ENCODE results near the gene PTGIS.

The PTGIS gene

DNA sequence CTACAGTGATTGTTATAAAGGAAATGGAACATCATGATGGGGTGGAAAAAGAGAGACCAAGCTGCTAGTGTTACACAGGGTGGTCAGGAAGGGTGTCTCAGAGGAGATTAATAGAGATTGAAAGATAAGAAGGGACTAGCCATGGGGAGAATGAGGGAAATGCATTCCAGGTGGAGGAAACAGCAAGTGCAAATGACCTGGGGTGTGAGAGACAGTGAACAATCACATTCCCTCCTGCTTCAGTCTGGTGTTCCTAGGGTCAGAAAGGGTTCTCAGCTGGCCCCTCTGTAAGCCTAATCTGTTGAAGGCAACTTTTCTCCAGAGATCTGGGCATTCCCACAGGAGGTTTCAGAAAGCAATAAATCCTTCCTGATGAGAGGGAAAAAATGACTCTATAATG, 81.9 kb downstream of the PTGIS start:
- no peak for DNase-seq

GRCh38 chr20:49485563-49485962, 82.4 kb downstream of the PTGIS start:
- no peak for DNase-seq

DNA sequence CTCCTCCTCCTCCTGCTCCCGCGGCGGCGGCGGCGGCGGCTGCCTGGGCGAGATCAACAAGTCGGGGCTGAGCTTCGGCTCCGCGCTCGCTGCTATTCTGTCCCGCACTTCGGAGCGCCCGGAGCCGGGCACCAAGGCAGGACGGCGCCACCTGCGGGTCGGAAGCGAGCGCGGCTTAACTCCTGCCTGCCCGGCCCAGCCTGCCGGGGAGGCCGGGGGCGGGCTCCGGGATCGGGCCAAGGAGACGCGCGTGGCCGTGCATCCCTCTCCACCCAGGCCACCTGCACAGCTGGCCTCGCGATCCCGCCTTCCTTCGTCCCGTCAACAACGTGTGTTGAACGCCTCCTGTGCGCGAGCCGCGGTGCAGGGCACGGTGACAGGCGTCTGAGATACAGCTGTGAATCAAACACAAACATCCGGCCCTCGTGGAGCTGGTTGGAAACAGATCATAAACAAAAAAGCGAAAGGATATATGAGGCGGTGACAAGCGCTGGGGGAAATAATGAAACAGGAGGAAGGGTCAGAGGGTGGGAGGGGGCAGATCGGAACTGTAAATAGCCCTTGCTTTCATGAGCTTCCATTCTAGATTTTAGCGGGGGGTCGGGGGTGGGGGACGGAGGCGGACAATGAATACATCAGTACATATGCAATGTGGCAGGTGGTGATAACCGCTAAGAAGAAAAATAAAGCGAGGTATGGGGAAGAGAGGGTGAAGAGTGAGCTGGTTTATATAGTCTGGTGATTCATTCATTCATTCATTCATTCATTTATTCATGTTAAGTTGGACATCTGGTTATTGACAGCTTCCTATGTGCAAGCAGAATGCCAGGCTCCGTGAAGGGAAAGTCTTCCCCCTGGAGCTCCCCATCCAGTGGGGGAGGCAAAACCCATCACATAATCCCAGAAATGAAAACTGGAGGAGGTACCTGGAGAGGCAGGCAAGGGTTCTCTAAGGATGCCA, 83.5 kb downstream of the PTGIS start:
- peak; percentile 24 to 35 (median 32) for DNase-seq

- no peak for DNase-seq
These were observed 84.2 kb downstream of the PTGIS start for GRCh38 chr20:49483696-49484123.

- no peak for DNase-seq
These were observed 84.8 kb downstream of the PTGIS start for GRCh38 chr20:49483018-49483695.

GRCh38 chr20:49482621-49483017, 85.3 kb downstream of the PTGIS start, which contains the start of gene KCNB1:
KCNB1 (minus strand) TSS chr20:49482668; CDS start chr20:49482480, 188 bp downstream.
- peak in 3 of 4 experiments; percentile 5 to 12 (median 8) for DNase-seq

- DNase-seq, result no peak
These were observed 85.8 kb downstream of the PTGIS start for GRCh38 chr20:49482173-49482572.

- DNase-seq, result no peak
These were observed 86.8 kb downstream of the PTGIS start for GRCh38 chr20:49481116-49481515.

DNA sequence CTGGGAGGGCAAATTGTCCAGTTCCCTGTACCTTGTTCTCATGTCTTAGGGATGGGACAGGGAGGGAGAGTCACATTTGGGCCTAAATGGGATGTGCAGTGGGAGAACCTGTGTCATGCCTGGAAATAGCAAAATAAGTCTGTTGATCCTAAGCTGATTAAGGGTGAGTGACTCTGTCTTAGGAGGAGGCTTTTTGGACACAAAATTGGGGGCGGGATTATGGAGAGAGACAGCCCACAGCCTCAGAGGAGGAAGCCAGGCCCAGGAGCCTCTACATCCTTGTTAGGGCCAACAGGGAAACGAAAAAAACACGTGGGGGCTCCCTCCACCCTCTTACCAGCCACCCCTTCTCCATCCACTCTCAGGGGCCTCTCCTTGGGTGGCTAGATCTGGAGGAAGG, 87.7 kb downstream of the PTGIS start:
- DNase-seq, result no peak

GRCh38 chr20:49479785-49480184, 88.2 kb downstream of the PTGIS start:
- DNase-seq, result no peak

DNA sequence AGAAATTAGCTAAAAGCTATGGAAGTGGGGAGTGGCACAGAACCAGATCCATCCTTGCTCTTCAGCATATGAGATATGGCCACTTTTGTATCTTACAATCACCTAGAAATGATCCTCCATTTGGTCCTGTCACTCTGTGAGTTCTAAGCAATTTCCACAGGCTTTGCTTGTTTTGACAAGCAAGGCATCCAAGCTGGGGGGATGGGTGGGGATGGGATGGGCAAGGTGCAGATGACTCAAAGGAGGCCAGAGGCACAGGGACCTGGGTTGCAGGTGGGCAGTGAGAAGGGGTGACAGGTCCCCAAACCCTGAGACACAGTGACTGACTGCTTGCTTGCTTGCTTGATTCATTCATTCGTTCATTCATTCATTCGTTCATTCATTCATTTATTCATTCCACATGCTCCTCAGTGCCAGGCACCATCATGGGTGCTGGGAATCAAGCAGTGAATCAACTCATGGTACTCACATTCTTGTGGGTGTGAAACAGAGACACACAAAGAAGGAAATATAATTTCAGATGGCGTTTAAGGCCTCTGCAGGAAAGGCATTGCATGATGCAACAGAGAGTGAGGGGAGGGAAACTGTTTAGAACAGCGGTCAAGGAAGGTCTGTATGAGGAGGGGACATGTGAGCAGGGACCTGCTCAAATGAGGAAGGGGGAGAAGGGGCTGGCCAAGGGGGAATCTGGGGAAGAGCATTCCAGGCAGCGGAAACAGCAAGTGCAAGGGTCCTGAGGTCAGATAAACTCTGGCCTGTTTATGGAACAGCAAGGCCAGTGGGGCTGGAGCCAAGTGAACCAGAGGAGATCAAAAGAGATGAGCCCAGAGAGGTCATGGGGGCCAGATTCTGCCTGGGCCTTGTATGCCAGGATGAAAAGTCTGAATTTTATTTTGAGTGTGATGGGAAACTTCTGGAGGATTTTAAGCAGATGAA, 88.9 kb downstream of the PTGIS start:
- DNase-seq, result no peak

DNA sequence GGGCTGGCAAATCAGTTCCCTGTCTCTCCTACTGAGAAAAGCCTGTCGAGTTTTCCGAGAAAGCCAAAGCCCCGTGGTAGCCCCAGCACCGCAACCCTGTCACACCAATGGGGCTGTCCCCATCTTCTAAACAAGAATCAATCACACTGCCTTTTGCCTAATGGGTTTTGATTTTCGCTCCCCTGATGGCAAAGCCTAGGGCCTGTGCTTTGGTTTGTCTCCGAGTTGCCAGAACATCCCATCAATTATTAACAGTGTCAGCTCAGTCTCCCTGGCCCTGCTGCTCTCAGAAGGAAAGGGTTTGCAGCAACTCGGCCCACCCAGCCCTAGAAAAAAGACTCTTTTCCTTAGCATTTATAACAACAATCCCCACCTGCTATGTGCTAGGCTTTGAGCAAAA, 89.7 kb downstream of the PTGIS start:
- DNase-seq, result no peak

GRCh38 chr20:49477200-49477599, 90.7 kb downstream of the PTGIS start:
- no peak for DNase-seq

- no peak for DNase-seq
These were observed 92.0 kb downstream of the PTGIS start for GRCh38 chr20:49476016-49476355.

- DNase-seq, result no peak
These were observed 92.5 kb downstream of the PTGIS start for GRCh38 chr20:49475292-49476015.

GRCh38 chr20:49471397-49471796, 96.5 kb downstream of the PTGIS start:
- DNase-seq, result no peak

GRCh38 chr20:49470922-49471321, 97.0 kb downstream of the PTGIS start:
- DNase-seq, result no peak

DNA sequence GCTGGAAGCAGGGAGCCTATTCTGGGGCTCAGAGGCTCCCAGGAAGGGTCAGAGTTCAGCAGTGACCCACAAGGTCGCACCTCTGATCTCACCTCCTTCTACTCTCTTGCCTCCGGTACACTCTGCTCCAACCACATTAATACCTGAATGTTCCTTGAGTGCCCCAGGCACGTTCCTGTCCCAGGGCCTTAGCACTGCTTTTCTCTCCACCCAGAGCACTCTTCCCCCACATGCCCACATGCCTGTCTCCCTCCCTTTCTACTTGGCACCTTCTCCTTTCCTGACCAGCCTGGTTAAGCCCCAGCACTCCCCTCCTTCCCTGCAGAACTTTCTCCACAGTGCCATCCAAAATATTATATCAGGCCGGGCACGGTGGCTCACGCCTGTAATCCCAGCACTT, 98.9 kb downstream of the PTGIS start:
- no peak for DNase-seq

- no peak for DNase-seq
These were observed 99.5 kb downstream of the PTGIS start for GRCh38 chr20:49468412-49468811.

DNA sequence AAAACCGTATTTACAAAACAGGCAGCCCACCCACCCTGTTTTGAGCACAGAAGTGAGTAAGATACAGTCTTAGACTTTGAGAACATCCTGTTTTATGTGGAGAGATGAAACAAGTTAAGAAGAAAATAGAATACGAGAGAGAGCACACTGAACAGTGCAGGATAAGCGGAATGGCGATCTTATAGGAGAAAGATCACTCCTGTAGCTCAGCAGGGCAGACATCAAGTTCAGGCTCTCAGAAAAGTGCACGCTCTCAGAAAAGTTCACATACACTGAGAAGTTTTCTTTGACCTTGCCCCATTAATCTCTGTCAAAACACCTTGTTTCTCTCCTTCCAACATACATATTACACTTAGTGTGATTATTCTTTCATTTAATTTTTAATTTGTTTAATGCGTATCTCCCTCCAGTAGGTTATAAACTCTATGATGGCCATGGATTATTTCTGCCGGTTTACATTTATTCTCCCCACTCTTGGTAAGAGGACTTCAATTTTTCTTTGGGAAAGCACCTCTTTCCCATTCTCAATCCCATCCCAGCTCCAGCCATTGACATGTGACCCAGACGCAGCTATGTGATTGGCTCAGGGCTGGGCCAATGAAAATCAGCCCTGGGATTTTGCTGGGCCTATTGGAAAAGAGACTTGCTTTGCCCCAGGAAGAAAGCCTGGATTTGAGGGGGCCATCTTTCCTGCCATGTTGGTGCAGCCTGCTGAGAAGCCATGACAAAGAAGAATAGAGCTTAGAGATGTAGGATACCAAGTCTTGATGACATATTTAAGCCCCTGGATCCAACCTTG, 101.6 kb downstream of the PTGIS start:
- DNase-seq, result no peak

- DNase-seq, result no peak
These were observed 103.4 kb downstream of the PTGIS start for GRCh38 chr20:49464556-49464955.

Data from activated CD4-positive, CD25-positive, alpha-beta regulatory T cell (primary cell).